Liver (tissue), 9 donors: ENCODE data around the gene ABHD10. TPM values are rescaled to one million over a fixed set of nuclear protein-coding genes. Genes with fewer than 3 reads are reported as not detected.

Experiments used
- DNase-seq: peaks from one replicate; pipeline ENCODE4 v3.0.0-alpha.2; 2017; ENCODE audit warnings: low spot score
- H3K27ac ChIP-seq, 2 donors: one replicate each; pipeline ENCODE4 v1.7.0; 2013; ENCODE audit warnings: inconsistent platforms in 2 of 2, low read length in 2 of 2, control low read depth in 1 of 2, low read depth in 1 of 2, mild to moderate bottlenecking in 1 of 2
- H3K27me3 ChIP-seq, 4 donors: one replicate each; pipeline versions ENCODE4 v1.6.1 to v1.7.0; 2013; ENCODE audit warnings: low read length in 3 of 4, inconsistent platforms in 1 of 4, mild to moderate bottlenecking in 1 of 4, moderate library complexity in 1 of 4; ENCODE audit not compliant: control insufficient read depth in 4 of 4, insufficient read depth in 4 of 4
- H3K36me3 ChIP-seq, 4 donors: one replicate each; pipeline versions ENCODE4 v1.6.1 to v1.7.0; 2013; ENCODE audit warnings: low read length in 3 of 4, mild to moderate bottlenecking in 3 of 4, low read depth in 1 of 4, moderate library complexity in 1 of 4; ENCODE audit not compliant: control insufficient read depth in 4 of 4, insufficient read depth in 3 of 4
- H3K4me1 ChIP-seq, 4 donors: one replicate each; pipeline versions ENCODE4 v1.6.1 to v1.7.0; 2013; ENCODE audit warnings: low read length in 3 of 4, mild to moderate bottlenecking in 3 of 4, moderate library complexity in 1 of 4; ENCODE audit not compliant: control insufficient read depth in 4 of 4, insufficient read depth in 4 of 4
- H3K4me3 ChIP-seq, 3 donors: one replicate each; pipeline versions ENCODE4 v1.6.1 to v1.7.0; 2013; ENCODE audit warnings: low read length in 3 of 3, control low read depth in 1 of 3, low read depth in 1 of 3, mild to moderate bottlenecking in 1 of 3
- H3K9ac ChIP-seq, 2 donors: one replicate each; pipeline ENCODE4 v1.7.0; 2013; ENCODE audit warnings: low read length in 2 of 2, mild to moderate bottlenecking in 2 of 2, moderate library complexity in 2 of 2, control low read depth in 1 of 2, low read depth in 1 of 2
- H3K9me3 ChIP-seq, 4 donors: one replicate each; pipeline versions ENCODE4 v1.6.1 to v1.7.0; 2013; ENCODE audit warnings: low read length in 3 of 4; ENCODE audit not compliant: control insufficient read depth in 4 of 4
- EGR1 ChIP-seq, 2 donors: IDR thresholded peaks; 2 replicates each; pipeline ENCODE4 v1.6.1; 2016 to 2018; ENCODE audit warnings: antibody characterized with exemption in 2 of 2, low read depth in 2 of 2
- FOXA1 ChIP-seq: IDR thresholded peaks from 2 replicates; pipeline ENCODE4 v1.6.1; 2016; ENCODE audit warnings: antibody characterized with exemption
- GABPA ChIP-seq, 2 donors: IDR thresholded peaks in 1 of 2; conservative IDR thresholded peaks in 1 of 2; 2 replicates each; pipeline ENCODE4 v1.6.1; 2016; ENCODE audit warnings: antibody characterized with exemption in 2 of 2, mild to moderate bottlenecking in 1 of 2, moderate library complexity in 1 of 2
- HNF4A ChIP-seq, 2 donors: conservative IDR thresholded peaks; 2 replicates each; pipeline ENCODE4 v1.6.1; 2016; ENCODE audit warnings: antibody characterized with exemption in 2 of 2, mild to moderate bottlenecking in 2 of 2
- HNF4G ChIP-seq: IDR thresholded peaks from 2 replicates; pipeline ENCODE4 v1.6.1; 2016; ENCODE audit warnings: antibody characterized with exemption
- JUND ChIP-seq, 2 donors: IDR thresholded peaks; 2 replicates each; pipeline ENCODE4 v1.6.1; 2016; ENCODE audit warnings: antibody characterized with exemption in 2 of 2
- NR2F2 ChIP-seq: IDR thresholded peaks from 2 replicates; pipeline ENCODE4 v1.6.1; 2016; ENCODE audit warnings: antibody characterized with exemption
- RAD21 ChIP-seq, 2 donors: IDR thresholded peaks; 2 replicates each; pipeline ENCODE4 v1.6.1; 2016; ENCODE audit warnings: antibody characterized with exemption in 2 of 2, mild to moderate bottlenecking in 2 of 2
- RXRA ChIP-seq, 2 donors: IDR thresholded peaks; 2 replicates each; pipeline ENCODE4 v1.6.1; 2017 to 2018; ENCODE audit warnings: antibody characterized with exemption in 2 of 2, mild to moderate bottlenecking in 1 of 2
- SP1 ChIP-seq: IDR thresholded peaks from 2 replicates; pipeline ENCODE4 v1.6.1; 2018; ENCODE audit warnings: antibody characterized with exemption, mild to moderate bottlenecking
- TAF1 ChIP-seq: conservative IDR thresholded peaks from 2 replicates; pipeline ENCODE4 v1.6.1; 2016; ENCODE audit warnings: antibody characterized with exemption, mild to moderate bottlenecking
- YY1 ChIP-seq: IDR thresholded peaks from 2 replicates; pipeline ENCODE4 v1.6.1; 2016; ENCODE audit warnings: antibody characterized with exemption, mild to moderate bottlenecking
- WGBS: extraction: QIAGEN DNeasy Blood & Tissue Kit; methylation state at CpG from one replicate; pipeline ENCODE4 v1.1.7; 2013; 5-methylcytosine and 5-hydroxymethylcytosine counted together
- polyA plus RNA-seq, 2 donors: library from polyadenylated mRNA; stranded (reverse) in 1 of 2; unstranded in 1 of 2; fragments of 200-250 nt in 1 of 2; fragments of >200 nt in 1 of 2; fragmentation: Nextera tagmentation in 1 of 2; extraction: Ambion mirVana in 1 of 2; gene quantifications; one replicate each; pipeline versions ENCODE4 v1.2.1 to v1.2.3, GENCODE V29; 2013 to 2015
- total RNA-seq, 2 donors: library from RNA; depleted of rRNA; stranded (reverse); fragments of >200 nt; gene quantifications; one replicate each; pipeline ENCODE4 v1.2.3, GENCODE V29; 2014
- TF ChIP-seq, protein P1 (sequence below): IDR thresholded peaks from 2 replicates; pipeline ENCODE4 v1.6.1; 2016; ENCODE audit warnings: antibody characterized with exemption
- TF ChIP-seq, protein P2 (sequence below): IDR thresholded peaks from 2 replicates; pipeline ENCODE4 v1.6.1; 2016; ENCODE audit warnings: antibody characterized with exemption, mild to moderate bottlenecking
- TF ChIP-seq, protein P3 (sequence below): IDR thresholded peaks from 2 replicates; pipeline ENCODE4 v1.6.1; 2016; ENCODE audit warnings: antibody characterized with exemption
- TF ChIP-seq, protein P4 (sequence below): IDR thresholded peaks from 2 replicates; pipeline ENCODE4 v1.6.1; 2016; ENCODE audit warnings: antibody characterized with exemption
- TF ChIP-seq, protein P5 (sequence below): fragments of 150-350 bp; IDR thresholded peaks from 2 replicates; pipeline ENCODE4 v1.5.1; 2017; ENCODE audit warnings: improper control_type of control experiment, low read depth, low read length; ENCODE audit not compliant: missing input control
- donor health status: healthy.
- donor health status: healthy.
- donor health status: healthy.
- donor health status: healthy.
- donor health status: healthy.

Gene ABHD10
- total and polyA plus RNA-seq, 4 donors = 15.1 to 22.1 (median 18.9) TPM

DNA sequence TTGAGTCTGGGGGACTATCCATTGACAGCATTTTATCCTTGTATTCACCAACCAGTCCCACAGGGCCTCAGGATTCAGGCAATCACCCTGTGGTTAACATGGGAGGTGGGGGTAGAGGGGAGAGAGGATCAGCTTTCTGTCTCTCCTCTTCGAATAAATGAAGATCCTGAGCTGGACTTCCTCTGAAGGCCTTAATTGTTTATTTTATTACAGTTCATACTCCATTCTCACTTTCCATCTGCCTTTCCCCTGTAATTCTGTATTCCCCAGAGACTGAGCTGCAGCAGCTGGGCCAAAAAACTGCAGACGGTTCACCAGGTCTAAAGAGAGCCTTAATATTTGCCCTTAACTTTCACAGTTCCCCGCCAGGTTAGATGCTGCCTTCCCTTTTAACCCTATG lies 31.8 kb downstream of the ABHD10 start:
- Histone ChIP-seq H3K4me3 (no peak overlapping the region), H3K27me3 (no peaks in the 10 kb centered on the region), H3K9me3 (no peaks in the 10 kb centered on the region), H3K9ac (no peak overlapping the region), H3K36me3 (no peaks in the 10 kb centered on the region), H3K27ac (no peak overlapping the region), H3K4me1 (peaks cover 2 to 20% (median 10%) of the 10 kb centered on the region in 4 donors)
- DNase-seq = no peak
- WGBS = 84% methylated on average over 3 of the region's 3 CpGs
- TF ChIP-seq GABPA (IDR thresholded peaks at IDR 0.05 in 1 of 2, conservative IDR thresholded peaks at IDR 0.05 in 1 of 2) (no peak), RAD21 (IDR thresholded peaks at IDR 0.05) (no peak), JUND (IDR thresholded peaks at IDR 0.05) (no peak), SP1 (no peak), FOXA1 (no peak)
- TF ChIP-seq, protein P1, sequence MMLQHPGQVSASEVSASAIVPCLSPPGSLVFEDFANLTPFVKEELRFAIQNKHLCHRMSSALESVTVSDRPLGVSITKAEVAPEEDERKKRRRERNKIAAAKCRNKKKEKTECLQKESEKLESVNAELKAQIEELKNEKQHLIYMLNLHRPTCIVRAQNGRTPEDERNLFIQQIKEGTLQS = no peak
- TF ChIP-seq, protein P2, sequence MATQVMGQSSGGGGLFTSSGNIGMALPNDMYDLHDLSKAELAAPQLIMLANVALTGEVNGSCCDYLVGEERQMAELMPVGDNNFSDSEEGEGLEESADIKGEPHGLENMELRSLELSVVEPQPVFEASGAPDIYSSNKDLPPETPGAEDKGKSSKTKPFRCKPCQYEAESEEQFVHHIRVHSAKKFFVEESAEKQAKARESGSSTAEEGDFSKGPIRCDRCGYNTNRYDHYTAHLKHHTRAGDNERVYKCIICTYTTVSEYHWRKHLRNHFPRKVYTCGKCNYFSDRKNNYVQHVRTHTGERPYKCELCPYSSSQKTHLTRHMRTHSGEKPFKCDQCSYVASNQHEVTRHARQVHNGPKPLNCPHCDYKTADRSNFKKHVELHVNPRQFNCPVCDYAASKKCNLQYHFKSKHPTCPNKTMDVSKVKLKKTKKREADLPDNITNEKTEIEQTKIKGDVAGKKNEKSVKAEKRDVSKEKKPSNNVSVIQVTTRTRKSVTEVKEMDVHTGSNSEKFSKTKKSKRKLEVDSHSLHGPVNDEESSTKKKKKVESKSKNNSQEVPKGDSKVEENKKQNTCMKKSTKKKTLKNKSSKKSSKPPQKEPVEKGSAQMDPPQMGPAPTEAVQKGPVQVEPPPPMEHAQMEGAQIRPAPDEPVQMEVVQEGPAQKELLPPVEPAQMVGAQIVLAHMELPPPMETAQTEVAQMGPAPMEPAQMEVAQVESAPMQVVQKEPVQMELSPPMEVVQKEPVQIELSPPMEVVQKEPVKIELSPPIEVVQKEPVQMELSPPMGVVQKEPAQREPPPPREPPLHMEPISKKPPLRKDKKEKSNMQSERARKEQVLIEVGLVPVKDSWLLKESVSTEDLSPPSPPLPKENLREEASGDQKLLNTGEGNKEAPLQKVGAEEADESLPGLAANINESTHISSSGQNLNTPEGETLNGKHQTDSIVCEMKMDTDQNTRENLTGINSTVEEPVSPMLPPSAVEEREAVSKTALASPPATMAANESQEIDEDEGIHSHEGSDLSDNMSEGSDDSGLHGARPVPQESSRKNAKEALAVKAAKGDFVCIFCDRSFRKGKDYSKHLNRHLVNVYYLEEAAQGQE = no peak

DNA sequence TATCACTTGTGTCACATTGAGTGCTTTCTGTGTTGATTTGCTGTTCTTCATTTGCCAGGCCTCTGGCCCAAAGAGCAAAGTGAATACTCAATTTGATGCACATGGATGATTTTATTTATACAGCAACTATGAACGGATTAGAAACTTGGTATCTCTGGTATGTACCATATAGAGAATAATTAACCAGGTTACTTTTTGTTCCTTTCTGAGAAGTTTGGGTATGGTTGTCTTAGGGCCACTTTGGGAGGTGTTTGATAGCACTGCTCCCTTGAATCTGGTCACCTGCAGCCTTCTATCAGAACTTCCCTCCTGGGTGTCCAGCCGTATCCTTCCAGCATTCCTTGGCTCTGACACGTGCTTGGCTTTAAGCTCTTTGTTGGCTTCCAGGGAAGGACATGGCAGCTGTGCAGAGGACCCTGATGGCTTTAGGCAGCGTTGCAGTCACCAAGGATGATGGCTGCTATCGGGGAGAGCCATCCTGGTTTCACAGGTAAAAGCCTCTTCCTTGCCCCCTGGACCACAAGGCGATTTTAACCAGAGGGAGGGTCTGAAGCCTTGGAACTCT lies 32.6 kb downstream of the ABHD10 start:
- DNase-seq = no peak
- 74% methylated on average over 6 of the region's 6 CpGs for WGBS
- no peaks in the 10 kb centered on the region for H3K36me3 ChIP-seq
- no peak overlapping the region for H3K9ac ChIP-seq
- peaks cover 2 to 20% (median 10%) of the 10 kb centered on the region in 4 donors for H3K4me1 ChIP-seq
- H3K4me3 ChIP-seq = no peak overlapping the region
- TF ChIP-seq EGR1 (IDR thresholded peaks at IDR 0.05; ENCODE audit: low read depth in 2 of 2) = no peak
- TF ChIP-seq HNF4A (conservative IDR thresholded peaks at IDR 0.05) = no peak
- TF ChIP-seq, protein P3, sequence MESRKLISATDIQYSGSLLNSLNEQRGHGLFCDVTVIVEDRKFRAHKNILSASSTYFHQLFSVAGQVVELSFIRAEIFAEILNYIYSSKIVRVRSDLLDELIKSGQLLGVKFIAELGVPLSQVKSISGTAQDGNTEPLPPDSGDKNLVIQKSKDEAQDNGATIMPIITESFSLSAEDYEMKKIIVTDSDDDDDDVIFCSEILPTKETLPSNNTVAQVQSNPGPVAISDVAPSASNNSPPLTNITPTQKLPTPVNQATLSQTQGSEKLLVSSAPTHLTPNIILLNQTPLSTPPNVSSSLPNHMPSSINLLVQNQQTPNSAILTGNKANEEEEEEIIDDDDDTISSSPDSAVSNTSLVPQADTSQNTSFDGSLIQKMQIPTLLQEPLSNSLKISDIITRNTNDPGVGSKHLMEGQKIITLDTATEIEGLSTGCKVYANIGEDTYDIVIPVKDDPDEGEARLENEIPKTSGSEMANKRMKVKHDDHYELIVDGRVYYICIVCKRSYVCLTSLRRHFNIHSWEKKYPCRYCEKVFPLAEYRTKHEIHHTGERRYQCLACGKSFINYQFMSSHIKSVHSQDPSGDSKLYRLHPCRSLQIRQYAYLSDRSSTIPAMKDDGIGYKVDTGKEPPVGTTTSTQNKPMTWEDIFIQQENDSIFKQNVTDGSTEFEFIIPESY = no peak
- TF ChIP-seq RXRA (IDR thresholded peaks at IDR 0.05) = no peak
- TF ChIP-seq HNF4G = no peak
- no peak for TF ChIP-seq NR2F2
- no peak for TF ChIP-seq GABPA (IDR thresholded peaks at IDR 0.05 in 1 of 2, conservative IDR thresholded peaks at IDR 0.05 in 1 of 2)
- TF ChIP-seq, protein P2 = no peak
- TF ChIP-seq YY1 = no peak
- TF ChIP-seq, protein P4, sequence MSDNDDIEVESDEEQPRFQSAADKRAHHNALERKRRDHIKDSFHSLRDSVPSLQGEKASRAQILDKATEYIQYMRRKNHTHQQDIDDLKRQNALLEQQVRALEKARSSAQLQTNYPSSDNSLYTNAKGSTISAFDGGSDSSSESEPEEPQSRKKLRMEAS = no peak
- TF ChIP-seq SP1 = no peak
- no peak for TF ChIP-seq FOXA1
- TF ChIP-seq, protein P5, sequence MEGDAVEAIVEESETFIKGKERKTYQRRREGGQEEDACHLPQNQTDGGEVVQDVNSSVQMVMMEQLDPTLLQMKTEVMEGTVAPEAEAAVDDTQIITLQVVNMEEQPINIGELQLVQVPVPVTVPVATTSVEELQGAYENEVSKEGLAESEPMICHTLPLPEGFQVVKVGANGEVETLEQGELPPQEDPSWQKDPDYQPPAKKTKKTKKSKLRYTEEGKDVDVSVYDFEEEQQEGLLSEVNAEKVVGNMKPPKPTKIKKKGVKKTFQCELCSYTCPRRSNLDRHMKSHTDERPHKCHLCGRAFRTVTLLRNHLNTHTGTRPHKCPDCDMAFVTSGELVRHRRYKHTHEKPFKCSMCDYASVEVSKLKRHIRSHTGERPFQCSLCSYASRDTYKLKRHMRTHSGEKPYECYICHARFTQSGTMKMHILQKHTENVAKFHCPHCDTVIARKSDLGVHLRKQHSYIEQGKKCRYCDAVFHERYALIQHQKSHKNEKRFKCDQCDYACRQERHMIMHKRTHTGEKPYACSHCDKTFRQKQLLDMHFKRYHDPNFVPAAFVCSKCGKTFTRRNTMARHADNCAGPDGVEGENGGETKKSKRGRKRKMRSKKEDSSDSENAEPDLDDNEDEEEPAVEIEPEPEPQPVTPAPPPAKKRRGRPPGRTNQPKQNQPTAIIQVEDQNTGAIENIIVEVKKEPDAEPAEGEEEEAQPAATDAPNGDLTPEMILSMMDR = no peak
- no peak for TF ChIP-seq TAF1
- TF ChIP-seq RAD21 (IDR thresholded peaks at IDR 0.05) = no peak
- no peaks in the 10 kb centered on the region for H3K27me3 ChIP-seq
- H3K9me3 ChIP-seq = no peaks in the 10 kb centered on the region
- no peak overlapping the region for H3K27ac ChIP-seq
